ENCODE data around the gene ETS2. TPM values are rescaled to one million over a fixed set of nuclear protein-coding genes. Genes with fewer than 3 reads are reported as not detected.
A peak's percentile ranks its signal among the peaks of the same experiment; 100 is the strongest.

ETS2 gene
- total and polyA plus RNA-seq, 2 experiments from 2014 or later = 4.4 to 7.3 TPM

GRCh38 chr21:38853421-38853919 is 47.7 kb downstream of the ETS2 start:
- Histone ChIP-seq H3K27ac (no peak overlapping the region), H2AFZ (no peak overlapping the region), H3F3A (ENCODE audit: insufficient read depth) (peaks cover 11% of the 10 kb centered on the region; the same call in 1 of the 2 replicates), H3K4me2 (ENCODE audit: unreplicated experiment) (no peak overlapping the region), H3K9ac (no peak overlapping the region), H3K9me2 (ENCODE audit: insufficient read depth) (no peaks in the 10 kb centered on the region), H3K79me2 (ENCODE audit: insufficient read depth) (no peaks in the 10 kb centered on the region), H3K9me3 (ENCODE audit: low read depth) (no peaks in the 10 kb centered on the region), H3K27me3 (replicated peaks; ENCODE audit: insufficient read depth) (no peaks in the 10 kb centered on the region), H3K4me1 (ENCODE audit: insufficient read depth) (peaks cover 7% of the 10 kb centered on the region), H3K4me3 (no peak overlapping the region), H4K20me1 (ENCODE audit: insufficient read depth) (no peaks in the 10 kb centered on the region), H3K36me3 (ENCODE audit: low read depth) (no peaks in the 10 kb centered on the region)
- TF ChIP-seq EZH2phosphoT487 (IDR thresholded peaks at IDR 0.05; ENCODE audit: insufficient read depth, low read depth) (no peak), EZH2 (IDR thresholded peaks at IDR 0.05; ENCODE audit: insufficient read depth, poor library complexity, severe bottlenecking) (no peak)
- peak; percentile 91 for DNase-seq
- WGBS, 2 experiments (ENCODE audit: low coverage in 1 of 2, low lambda C conversion rate in 2 of 2, missing lambda C conversion rate in 2 of 2) = 26 to 30% methylated on average over 6 of the region's 6 CpGs
- in situ Hi-C loops (cut with MboI) = no loop called here

GRCh38 chr21:38857152-38857825 is 51.6 kb downstream of the ETS2 start:
- Histone ChIP-seq H3K9me3 (ENCODE audit: low read depth) (no peaks in the 10 kb centered on the region), H3K79me2 (ENCODE audit: insufficient read depth) (no peaks in the 10 kb centered on the region), H3K27me3 (replicated peaks; ENCODE audit: insufficient read depth) (no peaks in the 10 kb centered on the region), H3K36me3 (ENCODE audit: low read depth) (no peaks in the 10 kb centered on the region), H3K4me1 (ENCODE audit: insufficient read depth) (peaks cover 7% of the 10 kb centered on the region), H3K9me2 (ENCODE audit: insufficient read depth) (no peaks in the 10 kb centered on the region), H3K4me2 (ENCODE audit: unreplicated experiment) (no peak overlapping the region), H3K27ac (no peak overlapping the region), H4K20me1 (ENCODE audit: insufficient read depth) (no peaks in the 10 kb centered on the region), H3K9ac (no peak overlapping the region), H3F3A (ENCODE audit: insufficient read depth) (peaks cover 11% of the 10 kb centered on the region; the same call in 1 of the 2 replicates), H3K4me3 (no peak overlapping the region), H2AFZ (no peak overlapping the region)
- 89 to 93% methylated on average over 8 of the region's 8 CpGs for WGBS, 2 experiments (ENCODE audit: low coverage in 1 of 2, low lambda C conversion rate in 2 of 2, missing lambda C conversion rate in 2 of 2)
- TF ChIP-seq EZH2phosphoT487 (IDR thresholded peaks at IDR 0.05; ENCODE audit: insufficient read depth, low read depth) = no peak
- TF ChIP-seq EZH2 (IDR thresholded peaks at IDR 0.05; ENCODE audit: insufficient read depth, poor library complexity, severe bottlenecking) = no peak
- in situ Hi-C loops (cut with MboI) = no loop called here
- DNase-seq = no peak

DNA sequence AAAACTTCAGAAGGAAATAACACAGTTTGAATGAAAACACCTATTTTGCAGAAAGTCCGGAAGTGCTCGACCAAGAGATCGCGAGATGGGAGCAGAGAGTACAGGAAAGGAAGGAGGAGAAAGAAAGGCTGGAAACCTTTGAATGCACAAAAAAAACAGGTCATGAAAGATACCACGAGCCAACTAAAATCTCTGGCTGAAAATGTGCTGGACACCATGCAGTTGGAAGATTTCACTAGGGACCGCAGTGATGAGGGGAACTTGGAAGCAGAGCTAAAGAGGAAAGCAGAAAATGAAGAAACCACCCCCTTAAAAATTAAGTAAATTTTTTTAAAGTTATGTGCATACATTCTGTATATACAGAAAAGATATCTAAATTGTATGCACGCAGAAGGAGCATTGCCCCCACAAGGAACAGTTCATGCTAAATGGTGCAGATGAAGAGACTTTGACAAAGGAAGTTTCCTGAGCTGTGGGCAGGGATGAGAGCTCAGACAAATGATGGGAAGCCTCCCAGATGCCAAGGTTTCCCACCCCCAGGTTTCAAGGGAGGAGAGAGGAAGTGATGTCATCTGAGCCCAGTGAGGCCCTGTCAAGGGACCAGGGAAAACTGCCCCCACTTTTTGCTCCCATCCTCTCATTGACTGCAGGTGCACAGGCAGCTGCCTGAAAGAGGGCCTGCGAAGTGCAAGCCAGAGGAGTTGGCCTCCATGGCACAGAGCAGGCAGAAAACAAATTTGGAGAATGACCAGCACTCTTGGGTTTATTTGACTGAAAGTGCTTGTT is 52.5 kb downstream of the ETS2 start:
- Histone ChIP-seq H3K9me3 (ENCODE audit: low read depth) (no peaks in the 10 kb centered on the region), H3K9me2 (ENCODE audit: insufficient read depth) (no peaks in the 10 kb centered on the region), H4K20me1 (ENCODE audit: insufficient read depth) (no peaks in the 10 kb centered on the region), H3K27me3 (replicated peaks; ENCODE audit: insufficient read depth) (no peaks in the 10 kb centered on the region), H3K4me1 (ENCODE audit: insufficient read depth) (peaks cover 7% of the 10 kb centered on the region), H3K4me3 (no peak overlapping the region), H3K27ac (no peak overlapping the region), H3F3A (ENCODE audit: insufficient read depth) (peaks cover 11% of the 10 kb centered on the region; the same call in 1 of the 2 replicates), H3K4me2 (ENCODE audit: unreplicated experiment) (no peak overlapping the region), H3K79me2 (ENCODE audit: insufficient read depth) (no peaks in the 10 kb centered on the region), H2AFZ (no peak overlapping the region), H3K36me3 (ENCODE audit: low read depth) (no peaks in the 10 kb centered on the region), H3K9ac (no peak overlapping the region)
- WGBS, 2 experiments (ENCODE audit: low coverage in 1 of 2, low lambda C conversion rate in 2 of 2, missing lambda C conversion rate in 2 of 2) = 65% methylated on average over 8 of the region's 8 CpGs
- DNase-seq = no peak
- in situ Hi-C loops (cut with MboI) = no loop called here
- TF ChIP-seq EZH2 (IDR thresholded peaks at IDR 0.05; ENCODE audit: insufficient read depth, poor library complexity, severe bottlenecking) (no peak), EZH2phosphoT487 (IDR thresholded peaks at IDR 0.05; ENCODE audit: insufficient read depth, low read depth) (no peak)

- no peaks in the 10 kb centered on the region for H4K20me1 ChIP-seq (ENCODE audit: insufficient read depth)
- peaks cover 3% of the 10 kb centered on the region for H3K4me1 ChIP-seq (ENCODE audit: insufficient read depth)
- in situ Hi-C loops (cut with MboI) = no loop called here
- no peak for TF ChIP-seq EZH2 (IDR thresholded peaks at IDR 0.05; ENCODE audit: insufficient read depth, poor library complexity, severe bottlenecking)
- TF ChIP-seq EZH2phosphoT487 (IDR thresholded peaks at IDR 0.05; ENCODE audit: insufficient read depth, low read depth) = no peak
- H3K36me3 ChIP-seq (ENCODE audit: low read depth) = no peaks in the 10 kb centered on the region
- no peaks in the 10 kb centered on the region for H3K79me2 ChIP-seq (ENCODE audit: insufficient read depth)
- no peaks in the 10 kb centered on the region for H3K9me3 ChIP-seq (ENCODE audit: low read depth)
- H3K27me3 ChIP-seq (replicated peaks; ENCODE audit: insufficient read depth) = no peaks in the 10 kb centered on the region
- H3K9me2 ChIP-seq (ENCODE audit: insufficient read depth) = no peaks in the 10 kb centered on the region
- WGBS, 2 experiments (ENCODE audit: low coverage in 1 of 2, low lambda C conversion rate in 2 of 2, missing lambda C conversion rate in 2 of 2) = 96 to 97% methylated on average over 1 of the region's 1 CpG
- DNase-seq = no peak
- no peak overlapping the region for H3K4me3 ChIP-seq
- H2AFZ ChIP-seq = no peak overlapping the region
- no peak overlapping the region for H3K4me2 ChIP-seq (ENCODE audit: unreplicated experiment)
- no peak overlapping the region for H3K27ac ChIP-seq
- no peak overlapping the region for H3K9ac ChIP-seq
- peaks cover 9% of the 10 kb centered on the region; the same call in 1 of the 2 replicates for H3F3A ChIP-seq (ENCODE audit: insufficient read depth)
Observed at GRCh38 chr21:38858812-38859205, 53.1 kb downstream of the ETS2 start.

All from GM23248 (cell line).